PC-9 (cell line): ENCODE data around the gene LHX4.

Experiments used
- CTCF ChIP-seq: fragments of 200-600 bp; sonication (generic); conservative IDR thresholded peaks from 2 replicates; pipeline ENCODE4 v1.6.1; 2017; ENCODE audit warnings: mixed run types, antibody characterized with exemption, mild to moderate bottlenecking, moderate library complexity
- EZH2 ChIP-seq: fragments of 200-600 bp; sonication (generic); IDR thresholded peaks from 2 replicates; pipeline ENCODE4 v1.8.0; 2017; ENCODE audit warnings: antibody characterized with exemption, low read depth

DNA sequence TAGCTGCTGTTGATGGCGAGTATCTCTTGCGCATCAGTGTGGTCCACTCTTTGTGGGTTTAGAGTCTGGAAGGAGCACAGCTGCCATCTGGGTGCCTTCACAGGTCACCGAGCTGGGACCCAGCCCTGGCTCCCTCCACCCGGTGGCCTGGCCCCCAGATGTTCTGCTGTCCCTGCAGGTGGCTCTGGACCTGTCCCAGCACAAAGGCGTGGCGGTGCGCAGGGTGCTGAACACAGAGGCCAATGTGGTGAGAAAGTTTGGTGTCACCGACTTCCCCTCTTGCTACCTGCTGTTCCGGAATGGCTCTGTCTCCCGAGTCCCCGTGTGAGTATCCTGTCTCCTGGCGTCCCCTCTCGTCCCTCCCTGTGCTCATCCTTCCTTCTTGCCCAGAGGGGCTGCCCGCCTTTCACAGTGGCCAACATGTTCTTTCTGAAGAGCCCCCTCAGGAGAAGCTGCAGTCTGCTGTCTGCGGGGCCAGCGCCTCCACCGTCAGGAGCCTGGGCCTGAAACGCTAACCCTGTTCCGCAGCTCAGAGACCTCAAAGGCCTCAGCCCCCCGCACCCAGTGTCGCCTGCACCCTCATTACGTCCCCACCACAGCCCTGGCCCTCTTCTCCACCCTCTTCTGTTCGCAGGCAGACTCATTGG lies 47.9 kb upstream of the LHX4 start:
- no peak for TF ChIP-seq CTCF
- no peak for TF ChIP-seq EZH2
